Activated gamma-delta T cell treated with Interleukin-2 at 50 U/mL for 16 hours (primary cell): ENCODE measurements around the gene ZHX3.
"Not testable (repeated sequence)": the region's sequence is repeated elsewhere in the genome, so short reads cannot be mapped to it uniquely, and the experiment has no call there.

Experiments
- DNase-seq: peaks from one replicate; pipeline ENCODE4 v3.0.0-alpha.2; 2020

Gene ZHX3

GRCh38 chr20:41330343-41330720 is 12.8 kb upstream of the ZHX3 start:
- DNase-seq = no peak

GRCh38 chr20:41329435-41330342 is 12.2 kb upstream of the ZHX3 start:
- DNase-seq = peak; percentile 53

GRCh38 chr20:41327178-41327577 is 9.6 kb upstream of the ZHX3 start:
- no peak for DNase-seq

- DNase-seq = no peak
These were observed 3.4 kb upstream of the ZHX3 start for GRCh38 chr20:41320976-41321375.

GRCh38 chr20:41320441-41320840 is 2.9 kb upstream of the ZHX3 start:
- DNase-seq = no peak

GRCh38 chr20:41318271-41318649 is 729 bp upstream of the ZHX3 start:
- no peak for DNase-seq

- DNase-seq = peak; percentile 75
These were observed 657 bp downstream of the ZHX3 start for GRCh38 chr20:41316602-41317545.

- DNase-seq = no peak
These were observed 1.5 kb downstream of the ZHX3 start for GRCh38 chr20:41316051-41316450.

- no peak for DNase-seq
These were observed 3.1 kb downstream of the ZHX3 start for GRCh38 chr20:41314386-41314785.

GRCh38 chr20:41312009-41312408 is 5.5 kb downstream of the ZHX3 start:
- not testable (repeated sequence) for DNase-seq

- no peak for DNase-seq
These were observed 7.7 kb downstream of the ZHX3 start for GRCh38 chr20:41309817-41310216.

- no peak for DNase-seq
These were observed 8.7 kb downstream of the ZHX3 start for GRCh38 chr20:41308726-41309413.

- DNase-seq = no peak
These were observed 9.2 kb downstream of the ZHX3 start for GRCh38 chr20:41308290-41308711.

- DNase-seq = no peak
These were observed 10.5 kb downstream of the ZHX3 start for GRCh38 chr20:41307021-41307420.

- no peak for DNase-seq
These were observed 11.3 kb downstream of the ZHX3 start for GRCh38 chr20:41306061-41306727.

- DNase-seq = no peak
These were observed 13.0 kb downstream of the ZHX3 start for GRCh38 chr20:41304424-41305079.

GRCh38 chr20:41304002-41304401 is 13.5 kb downstream of the ZHX3 start:
- DNase-seq = no peak

- no peak for DNase-seq
These were observed 16.6 kb downstream of the ZHX3 start for GRCh38 chr20:41300886-41301285.

GRCh38 chr20:41300383-41300782 is 17.1 kb downstream of the ZHX3 start:
- no peak for DNase-seq

GRCh38 chr20:41299899-41300298 is 17.6 kb downstream of the ZHX3 start:
- no peak for DNase-seq

- DNase-seq = no peak
These were observed 24.1 kb downstream of the ZHX3 start for GRCh38 chr20:41293269-41294037.
